ENCODE data around the gene CENPK.

The CENPK gene

DNA sequence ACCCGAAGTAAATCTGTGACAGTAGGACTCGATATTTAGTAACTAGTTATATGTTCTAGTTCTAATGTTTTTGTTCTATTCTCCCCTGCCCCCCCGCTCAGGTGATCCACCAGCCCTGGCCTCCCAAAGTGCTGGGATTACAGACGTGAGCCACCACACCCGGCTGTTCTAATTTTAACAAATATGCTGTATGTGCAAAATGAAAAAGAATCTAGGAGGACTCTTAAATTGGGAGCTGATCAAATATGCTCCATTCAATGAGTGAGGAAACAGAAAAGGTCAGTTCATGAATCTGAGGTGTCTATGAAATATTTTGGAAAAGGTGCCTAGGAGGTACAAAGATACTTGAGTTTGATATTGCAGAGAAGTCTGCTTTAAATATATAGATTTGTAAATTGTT, 16.8 kb downstream of the CENPK start:
- TF ChIP-seq, protein P1, sequence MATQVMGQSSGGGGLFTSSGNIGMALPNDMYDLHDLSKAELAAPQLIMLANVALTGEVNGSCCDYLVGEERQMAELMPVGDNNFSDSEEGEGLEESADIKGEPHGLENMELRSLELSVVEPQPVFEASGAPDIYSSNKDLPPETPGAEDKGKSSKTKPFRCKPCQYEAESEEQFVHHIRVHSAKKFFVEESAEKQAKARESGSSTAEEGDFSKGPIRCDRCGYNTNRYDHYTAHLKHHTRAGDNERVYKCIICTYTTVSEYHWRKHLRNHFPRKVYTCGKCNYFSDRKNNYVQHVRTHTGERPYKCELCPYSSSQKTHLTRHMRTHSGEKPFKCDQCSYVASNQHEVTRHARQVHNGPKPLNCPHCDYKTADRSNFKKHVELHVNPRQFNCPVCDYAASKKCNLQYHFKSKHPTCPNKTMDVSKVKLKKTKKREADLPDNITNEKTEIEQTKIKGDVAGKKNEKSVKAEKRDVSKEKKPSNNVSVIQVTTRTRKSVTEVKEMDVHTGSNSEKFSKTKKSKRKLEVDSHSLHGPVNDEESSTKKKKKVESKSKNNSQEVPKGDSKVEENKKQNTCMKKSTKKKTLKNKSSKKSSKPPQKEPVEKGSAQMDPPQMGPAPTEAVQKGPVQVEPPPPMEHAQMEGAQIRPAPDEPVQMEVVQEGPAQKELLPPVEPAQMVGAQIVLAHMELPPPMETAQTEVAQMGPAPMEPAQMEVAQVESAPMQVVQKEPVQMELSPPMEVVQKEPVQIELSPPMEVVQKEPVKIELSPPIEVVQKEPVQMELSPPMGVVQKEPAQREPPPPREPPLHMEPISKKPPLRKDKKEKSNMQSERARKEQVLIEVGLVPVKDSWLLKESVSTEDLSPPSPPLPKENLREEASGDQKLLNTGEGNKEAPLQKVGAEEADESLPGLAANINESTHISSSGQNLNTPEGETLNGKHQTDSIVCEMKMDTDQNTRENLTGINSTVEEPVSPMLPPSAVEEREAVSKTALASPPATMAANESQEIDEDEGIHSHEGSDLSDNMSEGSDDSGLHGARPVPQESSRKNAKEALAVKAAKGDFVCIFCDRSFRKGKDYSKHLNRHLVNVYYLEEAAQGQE (IDR thresholded peaks at IDR 0.05; ENCODE audit: low read depth): no peak
- TF ChIP-seq CEBPB (IDR thresholded peaks at IDR 0.05) (no peak), TEAD4 (IDR thresholded peaks at IDR 0.05) (no peak), TCF12 (IDR thresholded peaks at IDR 0.05; ENCODE audit: low read depth) (no peak)

DNA sequence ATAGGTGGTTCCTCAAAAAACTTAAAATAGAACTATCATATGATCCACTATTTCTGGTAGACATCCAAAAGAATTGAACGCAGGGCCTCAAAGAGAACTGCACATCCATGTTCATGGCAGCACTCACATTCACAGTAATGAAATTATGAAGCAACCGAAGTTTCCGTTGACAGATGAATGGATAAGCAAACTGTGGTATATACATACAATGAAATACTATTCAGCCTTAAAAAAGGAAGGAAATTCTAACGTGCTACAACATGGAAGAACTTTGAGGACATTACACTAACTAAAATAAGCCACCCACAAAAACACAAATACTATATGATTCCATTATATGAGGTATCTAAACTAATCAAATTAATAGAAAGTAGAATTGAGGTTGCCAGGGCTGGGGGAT, 18.5 kb downstream of the CENPK start:
- TF ChIP-seq EP300 (IDR thresholded peaks at IDR 0.05; ENCODE audit: borderline replicate concordance) (no peak), TAF1 (IDR thresholded peaks at IDR 0.05; ENCODE audit: low read depth) (no peak), TCF12 (IDR thresholded peaks at IDR 0.05; ENCODE audit: low read depth) (no peak), CEBPB (IDR thresholded peaks at IDR 0.05) (no peak), YY1 (IDR thresholded peaks at IDR 0.05; ENCODE audit: low read depth) (no peak)
- TF ChIP-seq, protein P2, sequence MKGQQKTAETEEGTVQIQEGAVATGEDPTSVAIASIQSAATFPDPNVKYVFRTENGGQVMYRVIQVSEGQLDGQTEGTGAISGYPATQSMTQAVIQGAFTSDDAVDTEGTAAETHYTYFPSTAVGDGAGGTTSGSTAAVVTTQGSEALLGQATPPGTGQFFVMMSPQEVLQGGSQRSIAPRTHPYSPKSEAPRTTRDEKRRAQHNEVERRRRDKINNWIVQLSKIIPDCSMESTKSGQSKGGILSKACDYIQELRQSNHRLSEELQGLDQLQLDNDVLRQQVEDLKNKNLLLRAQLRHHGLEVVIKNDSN (IDR thresholded peaks at IDR 0.05): no peak
- TF ChIP-seq, protein P3, sequence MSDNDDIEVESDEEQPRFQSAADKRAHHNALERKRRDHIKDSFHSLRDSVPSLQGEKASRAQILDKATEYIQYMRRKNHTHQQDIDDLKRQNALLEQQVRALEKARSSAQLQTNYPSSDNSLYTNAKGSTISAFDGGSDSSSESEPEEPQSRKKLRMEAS (IDR thresholded peaks at IDR 0.05): no peak
- TF ChIP-seq, protein P1 (IDR thresholded peaks at IDR 0.05; ENCODE audit: low read depth): no peak

DNA sequence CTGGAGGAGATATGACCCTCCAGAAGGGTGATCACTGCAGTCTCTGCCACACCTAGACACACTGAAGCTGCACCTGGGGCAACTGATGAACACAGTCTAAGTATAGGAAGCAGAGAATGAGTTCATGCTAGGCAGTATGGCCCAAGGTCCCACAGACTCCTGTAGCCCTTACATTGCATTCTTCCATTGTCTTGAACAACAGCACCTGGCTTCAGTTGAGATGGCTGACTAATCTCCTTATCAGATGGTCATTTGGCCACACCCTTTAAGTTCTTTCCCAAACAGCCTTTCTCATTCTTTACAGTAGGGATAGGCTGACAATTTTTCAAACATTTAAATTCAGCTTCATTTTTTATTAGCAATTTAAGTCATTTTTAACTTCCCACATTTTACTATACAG, 23.1 kb downstream of the CENPK start:
- no peak for TF ChIP-seq FOXM1 (IDR thresholded peaks at IDR 0.05; ENCODE audit: borderline replicate concordance, low read depth)
- TF ChIP-seq, protein P3 (IDR thresholded peaks at IDR 0.05): no peak
- TF ChIP-seq EGR1 (IDR thresholded peaks at IDR 0.05): no peak

DNA sequence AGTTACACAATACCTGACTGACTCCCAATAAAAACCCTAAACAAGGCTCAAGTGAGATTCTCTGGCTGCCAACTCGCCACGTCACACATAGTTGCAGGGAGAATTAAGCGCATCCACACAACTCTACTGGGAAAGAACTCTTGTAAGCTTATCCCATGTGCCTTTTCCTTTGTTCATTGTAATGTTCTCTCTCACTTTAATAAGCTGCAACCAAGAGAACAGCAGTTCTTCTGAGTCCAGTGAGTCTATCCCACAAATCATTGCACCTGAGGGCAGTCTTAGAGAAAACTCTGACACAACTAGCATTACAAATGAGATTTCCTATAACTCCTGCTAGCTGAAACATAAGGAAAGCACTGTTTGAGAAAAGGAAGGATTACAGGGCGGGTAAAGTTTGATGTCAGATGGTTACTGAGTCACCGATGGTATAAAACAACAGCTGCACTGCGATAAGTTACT, 27.4 kb downstream of the CENPK start:
- TF ChIP-seq, protein P2 (IDR thresholded peaks at IDR 0.05): no peak
- no peak for TF ChIP-seq YY1 (IDR thresholded peaks at IDR 0.05; ENCODE audit: low read depth)
- TF ChIP-seq EP300 (IDR thresholded peaks at IDR 0.05; ENCODE audit: borderline replicate concordance): no peak
- no peak for TF ChIP-seq FOXM1 (IDR thresholded peaks at IDR 0.05; ENCODE audit: borderline replicate concordance, low read depth)
- TF ChIP-seq TCF12 (IDR thresholded peaks at IDR 0.05; ENCODE audit: low read depth): no peak
- TF ChIP-seq EGR1 (IDR thresholded peaks at IDR 0.05): no peak
- TF ChIP-seq, protein P1 (IDR thresholded peaks at IDR 0.05; ENCODE audit: low read depth): no peak
- no peak for TF ChIP-seq CREB1 (IDR thresholded peaks at IDR 0.05; ENCODE audit: low read depth)

DNA sequence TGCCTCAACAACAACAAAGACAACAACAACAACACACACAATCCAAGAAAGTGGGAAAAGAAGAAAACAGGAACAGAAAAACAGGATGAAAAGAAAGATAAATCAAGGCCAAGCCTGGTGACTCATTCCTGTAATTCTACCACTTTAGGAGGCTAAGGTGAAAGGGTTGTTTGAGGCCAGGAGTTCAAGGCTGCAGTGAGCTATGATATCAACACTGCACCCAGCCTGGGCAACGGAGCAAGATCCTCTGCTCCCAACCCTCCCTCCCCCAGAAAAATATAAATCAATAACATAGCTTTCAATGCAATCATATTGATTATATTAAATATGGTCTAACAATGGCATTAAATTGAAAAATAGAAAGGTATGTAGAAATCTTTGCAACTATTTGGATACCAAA, 32.1 kb downstream of the CENPK start:
- TF ChIP-seq EGR1 (IDR thresholded peaks at IDR 0.05) (no peak), RAD21 (IDR thresholded peaks at IDR 0.05; ENCODE audit: low read depth) (no peak), CREB1 (IDR thresholded peaks at IDR 0.05; ENCODE audit: low read depth) (no peak), TCF12 (IDR thresholded peaks at IDR 0.05; ENCODE audit: low read depth) (no peak), CEBPB (IDR thresholded peaks at IDR 0.05) (no peak), TEAD4 (IDR thresholded peaks at IDR 0.05) (no peak), TAF1 (IDR thresholded peaks at IDR 0.05; ENCODE audit: low read depth) (no peak), YY1 (IDR thresholded peaks at IDR 0.05; ENCODE audit: low read depth) (no peak), FOXM1 (IDR thresholded peaks at IDR 0.05; ENCODE audit: borderline replicate concordance, low read depth) (no peak), ZBTB7A (IDR thresholded peaks at IDR 0.05; ENCODE audit: low read depth) (no peak), NFIC (IDR thresholded peaks at IDR 0.05) (no peak)
- TF ChIP-seq, protein P2 (IDR thresholded peaks at IDR 0.05): no peak
- TF ChIP-seq, protein P3 (IDR thresholded peaks at IDR 0.05): no peak
- TF ChIP-seq, protein P1 (IDR thresholded peaks at IDR 0.05; ENCODE audit: low read depth): no peak

Data from Ishikawa (cell line).